ENCODE measurements around the gene DEFB127.

DNA sequence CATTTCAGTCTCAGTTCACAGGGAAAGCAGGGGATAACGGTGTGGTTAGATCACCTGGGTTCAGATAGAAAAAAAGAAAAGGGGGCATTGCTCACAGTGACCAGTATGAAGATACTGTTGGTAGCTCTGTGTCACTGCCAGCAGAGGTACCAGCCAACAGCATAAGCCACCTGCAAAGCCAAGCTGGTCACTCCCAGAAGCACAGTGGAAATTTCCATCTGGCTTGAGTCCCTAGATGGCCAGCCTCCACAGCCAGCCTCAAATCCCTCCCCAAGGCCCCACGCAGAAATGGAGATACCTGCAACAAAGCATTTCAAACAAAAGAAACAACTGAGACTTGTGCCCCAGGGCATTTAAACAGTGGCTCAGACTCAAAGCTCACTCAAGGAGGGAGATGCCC lies 11.6 kb downstream of the DEFB127 start:
- TF ChIP-seq RAD21 (IDR thresholded peaks at IDR 0.05) (no peak), EGR1 (IDR thresholded peaks at IDR 0.05; ENCODE audit: low read depth in 2 of 2) (no peak)
- TF ChIP-seq, protein P1, sequence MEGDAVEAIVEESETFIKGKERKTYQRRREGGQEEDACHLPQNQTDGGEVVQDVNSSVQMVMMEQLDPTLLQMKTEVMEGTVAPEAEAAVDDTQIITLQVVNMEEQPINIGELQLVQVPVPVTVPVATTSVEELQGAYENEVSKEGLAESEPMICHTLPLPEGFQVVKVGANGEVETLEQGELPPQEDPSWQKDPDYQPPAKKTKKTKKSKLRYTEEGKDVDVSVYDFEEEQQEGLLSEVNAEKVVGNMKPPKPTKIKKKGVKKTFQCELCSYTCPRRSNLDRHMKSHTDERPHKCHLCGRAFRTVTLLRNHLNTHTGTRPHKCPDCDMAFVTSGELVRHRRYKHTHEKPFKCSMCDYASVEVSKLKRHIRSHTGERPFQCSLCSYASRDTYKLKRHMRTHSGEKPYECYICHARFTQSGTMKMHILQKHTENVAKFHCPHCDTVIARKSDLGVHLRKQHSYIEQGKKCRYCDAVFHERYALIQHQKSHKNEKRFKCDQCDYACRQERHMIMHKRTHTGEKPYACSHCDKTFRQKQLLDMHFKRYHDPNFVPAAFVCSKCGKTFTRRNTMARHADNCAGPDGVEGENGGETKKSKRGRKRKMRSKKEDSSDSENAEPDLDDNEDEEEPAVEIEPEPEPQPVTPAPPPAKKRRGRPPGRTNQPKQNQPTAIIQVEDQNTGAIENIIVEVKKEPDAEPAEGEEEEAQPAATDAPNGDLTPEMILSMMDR (IDR thresholded peaks at IDR 0.05; ENCODE audit: low read depth, low read length, missing input control): no peak
